B cell (primary cell): Measurements from ENCODE around the gene RALY. TPM values are rescaled to one million over a fixed set of nuclear protein-coding genes. Genes with fewer than 3 reads are reported as not detected.

ENCODE experiments used
- ATAC-seq: fragments of 200-7000 bp; cut with Tn5 transposase; one replicate; pipeline ENCODE4 v1.10.0; 2021; ENCODE audit warnings: low read depth, mild to moderate bottlenecking, moderate number of reproducible peaks, moderate library complexity
- CTCF ChIA-PET: fragments of 350-600 bp; sonication (Branson Sonifier 250); formaldehyde crosslinking; loops from one replicate; lab custom pipeline; 2021; ENCODE audit warnings: antibody characterized with exemption, inconsistent platforms; lab: Charles Lee
- POLR2A ChIA-PET: fragments of 350-600 bp; sonication (Branson Sonifier 250); formaldehyde crosslinking; loops from one replicate; lab custom pipeline; 2021; ENCODE audit warnings: antibody characterized with exemption; lab: Charles Lee
- DNase-seq: peaks from one replicate; pipeline ENCODE4 v3.0.0; 2013
- H2AFZ ChIP-seq: 2 replicates; pipeline ENCODE4 v1.6.1; 2012; ENCODE audit warnings: mild to moderate bottlenecking, low read depth, low read length; ENCODE audit not compliant: insufficient read depth, poor library complexity, severe bottlenecking
- H3K27ac ChIP-seq, 2 donors: 1 replicate in 1 of 2; 2 replicates in 1 of 2; pipeline ENCODE4 v1.5.1; 2012 to 2013; ENCODE audit warnings: low read length in 2 of 2, mild to moderate bottlenecking in 2 of 2, moderate library complexity in 1 of 2
- H3K27me3 ChIP-seq, 4 experiments: fragments of 200-600 bp in 1 of 4; sonication (generic) in 1 of 4; replicated peaks in 1 of 4; 1 replicate in 2 of 4; 2 replicates in 2 of 4; pipeline versions ENCODE4 v1.6.1 to v1.7.0; 2013 to 2016; ENCODE audit warnings: low read length in 3 of 4, mild to moderate bottlenecking in 2 of 4, mixed read lengths in 1 of 4, moderate library complexity in 1 of 4; ENCODE audit not compliant: insufficient read depth in 4 of 4, control insufficient read depth in 3 of 4; ENCODE audit errors: control extremely low read depth in 1 of 4
- H3K36me3 ChIP-seq, 2 experiments: replicated peaks in 1 of 2; 1 replicate in 1 of 2; 2 replicates in 1 of 2; pipeline versions ENCODE4 v1.6.1 to v1.7.1; 2013; ENCODE audit warnings: low read length in 1 of 2; ENCODE audit not compliant: insufficient read depth in 2 of 2, control insufficient read depth in 1 of 2; ENCODE audit errors: control extremely low read depth in 1 of 2, extremely low read depth in 1 of 2
- H3K4me1 ChIP-seq, 2 donors: fragments of 200-600 bp in 1 of 2; sonication (generic) in 1 of 2; 1 replicate in 1 of 2; 2 replicates in 1 of 2; pipeline versions ENCODE4 v1.5.1 to v1.6.1; 2013 to 2017; ENCODE audit warnings: low read length in 2 of 2; ENCODE audit not compliant: control insufficient read depth in 2 of 2, insufficient read depth in 2 of 2
- H3K4me2 ChIP-seq: replicated peaks from 2 replicates; pipeline ENCODE3; 2012; ENCODE audit warnings: mild to moderate bottlenecking, low read depth, low read length; ENCODE audit not compliant: poor library complexity, severe bottlenecking
- H3K4me3 ChIP-seq, 5 experiments: fragments of 200-600 bp in 1 of 5; sonication (generic) in 1 of 5; 1 replicate in 3 of 5; 2 replicates in 2 of 5; pipeline versions ENCODE4 v1.5.1 to v1.7.0; 2011 to 2016; ENCODE audit warnings: low read length in 4 of 5, mild to moderate bottlenecking in 4 of 5, low read depth in 2 of 5, control low read depth in 1 of 5, moderate library complexity in 1 of 5; ENCODE audit not compliant: insufficient read depth in 1 of 5; ENCODE audit errors: control extremely low read depth in 1 of 5, extremely low read depth in 1 of 5
- H3K79me2 ChIP-seq: fragments of 200-600 bp; sonication (generic); one replicate; pipeline ENCODE4 v1.6.0; 2016; ENCODE audit warnings: low read length; ENCODE audit not compliant: control insufficient read depth, insufficient read depth
- H3K9ac ChIP-seq: fragments of 200-600 bp; sonication (generic); 2 replicates; pipeline ENCODE4 v1.6.1; 2017; ENCODE audit warnings: mild to moderate bottlenecking, low read length, moderate library complexity
- H3K9me3 ChIP-seq, 3 donors: one replicate each; pipeline versions ENCODE4 v1.6.1 to v1.7.1; 2013; ENCODE audit warnings: low read length in 2 of 3; ENCODE audit not compliant: control insufficient read depth in 2 of 3, insufficient read depth in 1 of 3; ENCODE audit errors: control extremely low read depth in 1 of 3
- H4K20me1 ChIP-seq: 2 replicates; pipeline ENCODE4 v1.6.0; 2012; ENCODE audit warnings: mild to moderate bottlenecking, low read length; ENCODE audit not compliant: insufficient read depth, control insufficient read depth, poor library complexity, severe bottlenecking
- H3K27ac Mint-ChIP-seq: one replicate; pipeline ENCODE4 v1.8.0; 2021; ENCODE audit warnings: mixed read lengths
- H3K27me3 Mint-ChIP-seq: one replicate; pipeline ENCODE4 v1.8.0; 2021; ENCODE audit warnings: mixed read lengths
- H3K4me1 Mint-ChIP-seq: one replicate; pipeline ENCODE4 v1.8.0; 2021; ENCODE audit warnings: mixed read lengths
- H3K4me3 Mint-ChIP-seq: one replicate; pipeline ENCODE4 v1.8.0; 2021; ENCODE audit warnings: mixed read lengths
- H3K9me3 Mint-ChIP-seq: one replicate; pipeline ENCODE4 v1.8.0; 2022; ENCODE audit warnings: mixed read lengths; ENCODE audit not compliant: insufficient read depth
- CTCF ChIP-seq: fragments of 200-600 bp; IDR thresholded peaks from one replicate; pipeline ENCODE4 v1.8.0; 2022; ENCODE audit warnings: antibody characterized with exemption, mild to moderate bottlenecking
- EZH2 ChIP-seq: IDR thresholded peaks from 2 replicates; pipeline ENCODE4 v1.6.1; 2012; ENCODE audit warnings: borderline replicate concordance, low read depth, mild to moderate bottlenecking, moderate library complexity, low read length; ENCODE audit not compliant: insufficient read depth, poor library complexity, severe bottlenecking
- WGBS: methylation state at CpG from one replicate; pipeline ENCODE4 v1.1.5; 2013; ENCODE audit warnings: missing lambda C conversion rate; ENCODE audit not compliant: insufficient coverage; 5-methylcytosine and 5-hydroxymethylcytosine counted together
- intact Hi-C: fragments of 100-400 bp; cut with micrococcal nuclease; formaldehyde crosslinking; loops from one replicate; pipeline ENCODE4 v1.10.0; 2022
- polyA plus RNA-seq: library from polyadenylated mRNA; depleted of rRNA; stranded (reverse); fragments of >200 nt; gene quantifications from 2 replicates; pipeline ENCODE4 v1.2.3, GENCODE V29; 2012
- total RNA-seq, 2 donors: library from RNA; stranded (reverse); fragments of 120-200 nt in 1 of 2; gene quantifications; 1 replicate in 1 of 2; 2 replicates in 1 of 2; pipeline versions ENCODE4 v1.2.3 to v1.2.4, GENCODE V29; 2013 to 2022

RALY gene
- total and polyA plus RNA-seq, 2 donors (not counting 1 experiment from before 2014, with no cell fraction given): 89.8 to 94.4 TPM

- WGBS: 76% methylated on average over 7 of the region's 7 CpGs
- H3K9me3 Mint-ChIP-seq: no peaks in the 10 kb centered on the region
- Histone ChIP-seq H3K79me2 (peaks cover 4% of the 10 kb centered on the region), H3K4me1 (peaks cover 3 to 5% of the 10 kb centered on the region in 2 donors), H3K9me3 (no peaks in the 10 kb centered on the region), H3K27ac (peak overlapping the region in 1 of 2 donors; percentile 35), H2AFZ (no peak overlapping the region), H3K36me3 (peaks cover 2 to 75% of the 10 kb centered on the region in 2 experiments), H3K9ac (no peak overlapping the region), H3K4me3 (no peak overlapping the region), H3K4me2 (no peak overlapping the region), H3K27me3 (no peaks in the 10 kb centered on the region), H4K20me1 (peaks cover 30% of the 10 kb centered on the region)
- TF ChIP-seq EZH2 (no peak), CTCF (no peak)
- POLR2A ChIA-PET: no interaction called here
- ATAC-seq (no peak), DNase-seq (no peak)
- intact Hi-C loops: no loop called here
- peak overlapping the region; percentile 11 for H3K27ac Mint-ChIP-seq
- no peak overlapping the region for H3K4me3 Mint-ChIP-seq
- CTCF ChIA-PET: interaction anchor here (0.6 to 2.1 kb wide), 5 partner anchors 11 to 220 kb away, joined by 3 to 9 read pairs (median 4); no protein-coding TSS in a partner anchor
- no peaks in the 10 kb centered on the region for H3K27me3 Mint-ChIP-seq
- H3K4me1 Mint-ChIP-seq: peaks cover 14% of the 10 kb centered on the region
Observed at GRCh38 chr20:34083137-34083536, 89.4 kb downstream of the RALY start.

DNA sequence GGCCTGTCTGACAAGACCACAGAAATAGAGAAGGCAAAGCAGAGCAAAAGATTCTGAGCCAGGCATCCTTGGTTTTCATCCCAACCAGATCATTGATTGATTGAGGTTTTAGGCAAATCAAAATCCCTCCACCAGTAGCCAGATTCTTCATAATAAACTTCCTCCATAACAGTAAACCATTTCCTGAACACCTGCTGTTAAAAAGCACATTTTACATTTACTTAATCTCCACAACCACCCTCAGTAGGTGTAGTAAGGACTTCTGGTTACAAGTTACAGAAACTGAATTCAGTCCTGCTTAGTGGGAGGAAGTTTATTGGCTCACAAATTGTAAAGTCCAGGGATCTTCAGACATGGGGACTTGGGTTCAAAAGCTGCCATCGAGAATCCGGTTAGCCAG, 90.1 kb downstream of the RALY start:
- no peak overlapping the region for H3K9ac ChIP-seq
- H3K36me3 ChIP-seq: peaks cover under 1 to 75% of the 10 kb centered on the region in 2 experiments
- Mint-ChIP-seq H3K27ac (peak overlapping the region; percentile 5), H3K4me3 (no peak overlapping the region), H3K9me3 (no peaks in the 10 kb centered on the region), H3K27me3 (no peaks in the 10 kb centered on the region), H3K4me1 (peaks cover 14% of the 10 kb centered on the region)
- H3K9me3 ChIP-seq: no peaks in the 10 kb centered on the region
- 100% methylated on average over 2 of the region's 2 CpGs for WGBS
- ATAC-seq: no peak
- intact Hi-C loops: no loop called here
- H2AFZ ChIP-seq: no peak overlapping the region
- H3K27ac ChIP-seq: peak overlapping the region in 1 of 2 donors; percentile 35
- H3K4me3 ChIP-seq: no peak overlapping the region
- no peaks in the 10 kb centered on the region for H3K27me3 ChIP-seq
- H3K4me1 ChIP-seq: peaks cover 3 to 5% of the 10 kb centered on the region in 2 donors
- peaks cover 4% of the 10 kb centered on the region for H3K79me2 ChIP-seq
- CTCF ChIA-PET: no interaction called here
- POLR2A ChIA-PET: no interaction called here
- no peak overlapping the region for H3K4me2 ChIP-seq
- peaks cover 24% of the 10 kb centered on the region for H4K20me1 ChIP-seq
- no peak for DNase-seq
- no peak for TF ChIP-seq CTCF
- TF ChIP-seq EZH2: no peak
